H1 (cell line): ENCODE results near the gene BCKDHB. TPM values are rescaled to one million over a fixed set of nuclear protein-coding genes. Genes with fewer than 3 reads are reported as not detected.

Experiments used
- EGR1 ChIP-seq: IDR thresholded peaks from 2 replicates; pipeline ENCODE4 v1.6.1; 2011; ENCODE audit warnings: low read depth, low read length, borderline replicate concordance
- MAFK ChIP-seq: IDR thresholded peaks from 2 replicates; pipeline ENCODE4 v1.6.1; 2012; ENCODE audit warnings: low read depth, mild to moderate bottlenecking, improper control_type of control experiment, low read length
- RXRA ChIP-seq: IDR thresholded peaks from 2 replicates; pipeline ENCODE4 v1.6.1; 2011; ENCODE audit warnings: low read depth, mild to moderate bottlenecking, low read length, moderate library complexity; ENCODE audit not compliant: insufficient read depth
- SAP30 ChIP-seq: fragments of 300-600 bp; sonication (generic); IDR thresholded peaks from 2 replicates; pipeline ENCODE4 v1.7.1; 2012; ENCODE audit warnings: low read length, moderate library complexity, mild to moderate bottlenecking, inconsistent platforms; ENCODE audit not compliant: insufficient read depth, insufficient replicate concordance
- SIRT6 ChIP-seq: IDR thresholded peaks from one replicate; pipeline ENCODE4 v1.7.1; 2012; ENCODE audit warnings: low read length, inconsistent platforms
- TBP ChIP-seq: IDR thresholded peaks from 2 replicates; pipeline ENCODE4 v1.6.1; 2011; ENCODE audit warnings: low read depth, low read length, improper control_type of control experiment
- TEAD4 ChIP-seq: IDR thresholded peaks from 2 replicates; pipeline ENCODE4 v1.6.1; 2012; ENCODE audit warnings: low read depth, low read length, inconsistent platforms, mixed read lengths
- ZNF274 ChIP-seq: IDR thresholded peaks from 2 replicates; pipeline ENCODE4 v1.7.0; 2012; ENCODE audit warnings: low read length, borderline replicate concordance; ENCODE audit errors: extremely low read depth
- polyA plus RNA-seq, 7 experiments: library from polyadenylated mRNA; depleted of rRNA in 3 of 7; stranded (reverse) in 5 of 7; unstranded in 2 of 7; fragments of >200 nt in 5 of 7; fragments of 200-250 nt in 2 of 7; gene quantifications; 1 replicate in 5 of 7; 2 replicates in 1 of 7; 4 replicates in 1 of 7; pipeline versions ENCODE4 v1.2.1 to v1.2.3, GENCODE V29; 2011 to 2013; ENCODE audit warnings: missing spikeins in 2 of 7, mixed read lengths in 2 of 7
- total RNA-seq: library from RNA; stranded (reverse); fragmentation: NEBNext Ultra II Directional; extraction: Animal tissue kit (Norgen Biotek cat#: 25700); gene quantifications from 2 replicates; pipeline ENCODE4 v1.2.1, GENCODE V29; 2021
- TF ChIP-seq, protein P1 (sequence below): fragments of 300-600 bp; sonication (generic); IDR thresholded peaks from 2 replicates; pipeline ENCODE4 v1.7.1; 2012; ENCODE audit warnings: low read length, moderate library complexity, mild to moderate bottlenecking, inconsistent platforms; ENCODE audit not compliant: insufficient replicate concordance
- TF ChIP-seq, protein P2 (sequence below): IDR thresholded peaks from 2 replicates; pipeline ENCODE4 v1.6.1; 2011; ENCODE audit warnings: low read length, improper control_type of control experiment

The BCKDHB gene
- total and polyA plus RNA-seq, 2 of the 8 experiments (the other 6 are each of a cell fraction or from before 2014, with no cell fraction given), result 22.1 to 30.8 TPM

DNA sequence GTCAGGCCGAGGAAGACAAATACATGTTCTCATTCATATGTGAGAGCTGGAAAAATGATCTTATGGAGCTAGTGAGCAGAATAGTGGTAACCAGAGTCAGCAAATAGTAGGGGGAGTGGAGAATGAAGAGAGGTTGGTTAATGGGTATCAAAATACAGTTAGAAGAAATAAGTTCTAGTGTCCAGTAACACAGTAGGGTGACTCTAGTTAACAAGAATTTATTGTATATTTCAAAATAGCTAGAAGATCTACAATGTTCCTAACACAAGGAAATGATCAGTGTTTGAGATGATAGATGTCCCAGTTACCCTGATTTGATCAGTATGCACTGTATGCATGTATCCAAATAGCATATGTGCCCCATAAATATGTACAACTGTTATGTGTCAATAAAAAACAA lies 128.4 kb downstream of the BCKDHB start (continued):
- TF ChIP-seq, protein P1, sequence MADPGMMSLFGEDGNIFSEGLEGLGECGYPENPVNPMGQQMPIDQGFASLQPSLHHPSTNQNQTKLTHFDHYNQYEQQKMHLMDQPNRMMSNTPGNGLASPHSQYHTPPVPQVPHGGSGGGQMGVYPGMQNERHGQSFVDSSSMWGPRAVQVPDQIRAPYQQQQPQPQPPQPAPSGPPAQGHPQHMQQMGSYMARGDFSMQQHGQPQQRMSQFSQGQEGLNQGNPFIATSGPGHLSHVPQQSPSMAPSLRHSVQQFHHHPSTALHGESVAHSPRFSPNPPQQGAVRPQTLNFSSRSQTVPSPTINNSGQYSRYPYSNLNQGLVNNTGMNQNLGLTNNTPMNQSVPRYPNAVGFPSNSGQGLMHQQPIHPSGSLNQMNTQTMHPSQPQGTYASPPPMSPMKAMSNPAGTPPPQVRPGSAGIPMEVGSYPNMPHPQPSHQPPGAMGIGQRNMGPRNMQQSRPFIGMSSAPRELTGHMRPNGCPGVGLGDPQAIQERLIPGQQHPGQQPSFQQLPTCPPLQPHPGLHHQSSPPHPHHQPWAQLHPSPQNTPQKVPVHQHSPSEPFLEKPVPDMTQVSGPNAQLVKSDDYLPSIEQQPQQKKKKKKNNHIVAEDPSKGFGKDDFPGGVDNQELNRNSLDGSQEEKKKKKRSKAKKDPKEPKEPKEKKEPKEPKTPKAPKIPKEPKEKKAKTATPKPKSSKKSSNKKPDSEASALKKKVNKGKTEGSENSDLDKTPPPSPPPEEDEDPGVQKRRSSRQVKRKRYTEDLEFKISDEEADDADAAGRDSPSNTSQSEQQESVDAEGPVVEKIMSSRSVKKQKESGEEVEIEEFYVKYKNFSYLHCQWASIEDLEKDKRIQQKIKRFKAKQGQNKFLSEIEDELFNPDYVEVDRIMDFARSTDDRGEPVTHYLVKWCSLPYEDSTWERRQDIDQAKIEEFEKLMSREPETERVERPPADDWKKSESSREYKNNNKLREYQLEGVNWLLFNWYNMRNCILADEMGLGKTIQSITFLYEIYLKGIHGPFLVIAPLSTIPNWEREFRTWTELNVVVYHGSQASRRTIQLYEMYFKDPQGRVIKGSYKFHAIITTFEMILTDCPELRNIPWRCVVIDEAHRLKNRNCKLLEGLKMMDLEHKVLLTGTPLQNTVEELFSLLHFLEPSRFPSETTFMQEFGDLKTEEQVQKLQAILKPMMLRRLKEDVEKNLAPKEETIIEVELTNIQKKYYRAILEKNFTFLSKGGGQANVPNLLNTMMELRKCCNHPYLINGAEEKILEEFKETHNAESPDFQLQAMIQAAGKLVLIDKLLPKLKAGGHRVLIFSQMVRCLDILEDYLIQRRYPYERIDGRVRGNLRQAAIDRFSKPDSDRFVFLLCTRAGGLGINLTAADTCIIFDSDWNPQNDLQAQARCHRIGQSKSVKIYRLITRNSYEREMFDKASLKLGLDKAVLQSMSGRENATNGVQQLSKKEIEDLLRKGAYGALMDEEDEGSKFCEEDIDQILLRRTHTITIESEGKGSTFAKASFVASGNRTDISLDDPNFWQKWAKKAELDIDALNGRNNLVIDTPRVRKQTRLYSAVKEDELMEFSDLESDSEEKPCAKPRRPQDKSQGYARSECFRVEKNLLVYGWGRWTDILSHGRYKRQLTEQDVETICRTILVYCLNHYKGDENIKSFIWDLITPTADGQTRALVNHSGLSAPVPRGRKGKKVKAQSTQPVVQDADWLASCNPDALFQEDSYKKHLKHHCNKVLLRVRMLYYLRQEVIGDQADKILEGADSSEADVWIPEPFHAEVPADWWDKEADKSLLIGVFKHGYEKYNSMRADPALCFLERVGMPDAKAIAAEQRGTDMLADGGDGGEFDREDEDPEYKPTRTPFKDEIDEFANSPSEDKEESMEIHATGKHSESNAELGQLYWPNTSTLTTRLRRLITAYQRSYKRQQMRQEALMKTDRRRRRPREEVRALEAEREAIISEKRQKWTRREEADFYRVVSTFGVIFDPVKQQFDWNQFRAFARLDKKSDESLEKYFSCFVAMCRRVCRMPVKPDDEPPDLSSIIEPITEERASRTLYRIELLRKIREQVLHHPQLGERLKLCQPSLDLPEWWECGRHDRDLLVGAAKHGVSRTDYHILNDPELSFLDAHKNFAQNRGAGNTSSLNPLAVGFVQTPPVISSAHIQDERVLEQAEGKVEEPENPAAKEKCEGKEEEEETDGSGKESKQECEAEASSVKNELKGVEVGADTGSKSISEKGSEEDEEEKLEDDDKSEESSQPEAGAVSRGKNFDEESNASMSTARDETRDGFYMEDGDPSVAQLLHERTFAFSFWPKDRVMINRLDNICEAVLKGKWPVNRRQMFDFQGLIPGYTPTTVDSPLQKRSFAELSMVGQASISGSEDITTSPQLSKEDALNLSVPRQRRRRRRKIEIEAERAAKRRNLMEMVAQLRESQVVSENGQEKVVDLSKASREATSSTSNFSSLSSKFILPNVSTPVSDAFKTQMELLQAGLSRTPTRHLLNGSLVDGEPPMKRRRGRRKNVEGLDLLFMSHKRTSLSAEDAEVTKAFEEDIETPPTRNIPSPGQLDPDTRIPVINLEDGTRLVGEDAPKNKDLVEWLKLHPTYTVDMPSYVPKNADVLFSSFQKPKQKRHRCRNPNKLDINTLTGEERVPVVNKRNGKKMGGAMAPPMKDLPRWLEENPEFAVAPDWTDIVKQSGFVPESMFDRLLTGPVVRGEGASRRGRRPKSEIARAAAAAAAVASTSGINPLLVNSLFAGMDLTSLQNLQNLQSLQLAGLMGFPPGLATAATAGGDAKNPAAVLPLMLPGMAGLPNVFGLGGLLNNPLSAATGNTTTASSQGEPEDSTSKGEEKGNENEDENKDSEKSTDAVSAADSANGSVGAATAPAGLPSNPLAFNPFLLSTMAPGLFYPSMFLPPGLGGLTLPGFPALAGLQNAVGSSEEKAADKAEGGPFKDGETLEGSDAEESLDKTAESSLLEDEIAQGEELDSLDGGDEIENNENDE, result no peak
- TF ChIP-seq MAFK (no peak), TEAD4 (no peak), SAP30 (no peak), EGR1 (no peak), RXRA (no peak), ZNF274 (no peak), TBP (no peak), SIRT6 (no peak)
- TF ChIP-seq, protein P2, sequence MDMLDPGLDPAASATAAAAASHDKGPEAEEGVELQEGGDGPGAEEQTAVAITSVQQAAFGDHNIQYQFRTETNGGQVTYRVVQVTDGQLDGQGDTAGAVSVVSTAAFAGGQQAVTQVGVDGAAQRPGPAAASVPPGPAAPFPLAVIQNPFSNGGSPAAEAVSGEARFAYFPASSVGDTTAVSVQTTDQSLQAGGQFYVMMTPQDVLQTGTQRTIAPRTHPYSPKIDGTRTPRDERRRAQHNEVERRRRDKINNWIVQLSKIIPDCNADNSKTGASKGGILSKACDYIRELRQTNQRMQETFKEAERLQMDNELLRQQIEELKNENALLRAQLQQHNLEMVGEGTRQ, result no peak
